Measurements from ENCODE around the gene CERK.

GRCh38 chr22:46769706-46770105, 31.7 kb upstream of the CERK start:
- TF ChIP-seq CTCF (conservative IDR thresholded peaks at IDR 0.05 in 1 of 2, IDR thresholded peaks at IDR 0.05 in 1 of 2; ENCODE audit: extremely low read depth in 1 of 2, insufficient read depth in 1 of 2, low read depth in 1 of 2, low read length in 2 of 2) (no peak), EZH2 (IDR thresholded peaks at IDR 0.05; ENCODE audit: borderline replicate concordance, low read length) (no peak)
